Breast epithelium (tissue), 3 donors: ENCODE measurements around the gene STIM1.

ENCODE experiments used
- CTCF ChIP-seq, 3 donors: fragments of 450-650 bp; IDR thresholded peaks; one replicate each; pipeline ENCODE4 v1.5.1; 2016 to 2017; ENCODE audit warnings: antibody characterized with exemption in 3 of 3, mild to moderate bottlenecking in 3 of 3, moderate library complexity in 3 of 3
- POLR2A ChIP-seq: fragments of 450-650 bp; IDR thresholded peaks from one replicate; pipeline ENCODE4 v1.6.1; 2016; ENCODE audit warnings: antibody characterized with exemption, mild to moderate bottlenecking, moderate library complexity

- TF ChIP-seq CTCF (IDR thresholded peaks at IDR 0.05) = no peak
- TF ChIP-seq POLR2A = no peak
Observed at GRCh38 chr11:3877364-3878257, 22.1 kb downstream of the STIM1 start.
